ENCODE measurements around the gene SEC31A.
"Not testable (repeated sequence)": the region's sequence is repeated elsewhere in the genome, so short reads cannot be mapped to it uniquely, and the experiment has no call there.

The SEC31A gene

DNA sequence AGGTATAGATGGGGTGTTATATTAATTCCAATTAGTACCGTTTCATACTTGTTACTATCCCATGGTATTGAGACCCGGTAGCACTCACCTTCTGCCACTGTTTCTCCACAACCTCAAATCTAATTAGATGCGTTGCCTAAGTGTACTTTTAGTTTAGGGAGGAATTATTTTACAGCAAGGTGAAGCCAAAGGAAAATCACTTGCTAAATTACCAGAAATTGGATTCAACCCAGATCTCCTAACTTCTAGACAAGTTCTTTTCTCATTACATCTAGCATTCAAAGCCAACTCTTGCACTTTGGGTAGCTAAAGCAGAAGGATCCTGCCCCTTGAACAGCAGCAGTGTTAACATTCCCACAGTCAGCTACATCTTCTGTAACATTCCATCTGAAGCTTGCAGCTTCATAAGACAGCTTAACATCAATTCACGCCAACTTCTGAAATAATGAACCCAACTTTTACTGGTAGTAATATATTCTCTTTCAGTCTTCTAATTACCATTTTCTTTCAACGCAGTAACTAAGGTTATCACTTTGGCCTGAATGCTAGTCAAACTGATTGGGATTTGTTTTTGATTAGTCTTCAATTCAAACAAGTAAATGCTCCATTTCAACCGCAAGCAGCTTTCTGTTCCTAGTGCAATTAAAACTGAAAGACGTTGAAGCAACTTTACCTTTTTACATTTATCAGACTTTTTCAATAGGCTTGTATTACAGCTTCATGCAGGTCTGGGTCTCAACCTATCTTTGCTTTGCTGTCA lies 934 bp upstream of the SEC31A start:
- DNase-seq: peak; percentile 29

DNA sequence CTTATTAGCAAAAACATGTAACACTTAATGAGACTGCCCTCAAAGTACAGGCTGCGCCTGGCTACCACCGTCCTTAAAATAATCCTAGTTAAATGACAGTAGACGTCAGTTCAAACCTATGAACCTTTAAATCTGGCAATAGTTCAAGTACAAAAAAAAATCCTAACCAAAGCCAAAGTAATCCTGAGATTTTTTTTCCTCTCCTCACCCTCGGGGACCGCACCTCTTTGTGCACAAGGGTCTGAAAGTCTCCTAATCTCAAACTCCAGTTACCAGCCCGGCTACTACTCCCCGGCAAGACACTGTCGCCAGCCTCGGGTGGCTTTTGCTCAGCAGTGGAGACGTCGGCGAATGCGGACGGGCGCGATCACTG lies 439 bp downstream of the SEC31A start:
- no peak for DNase-seq

DNA sequence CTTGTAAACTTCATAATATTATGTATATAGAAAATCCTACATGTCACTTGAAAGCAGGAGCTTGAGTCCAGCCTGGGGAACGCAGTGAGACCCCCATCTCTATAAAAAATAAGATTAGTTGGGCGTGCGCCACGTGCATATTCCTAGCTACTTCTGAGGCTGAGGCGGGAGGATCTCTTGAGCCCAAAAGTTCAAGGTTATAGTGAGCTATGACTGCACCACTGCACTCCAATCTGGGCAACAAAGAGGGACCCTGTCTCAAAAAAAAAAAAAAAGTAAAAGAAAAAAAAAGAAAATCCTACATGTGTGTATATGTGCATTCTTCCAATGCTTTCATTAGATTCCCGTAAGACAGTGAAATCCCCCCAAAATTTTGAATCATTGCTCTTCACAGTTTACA lies 1.7 kb downstream of the SEC31A start:
- no peak for DNase-seq

DNA sequence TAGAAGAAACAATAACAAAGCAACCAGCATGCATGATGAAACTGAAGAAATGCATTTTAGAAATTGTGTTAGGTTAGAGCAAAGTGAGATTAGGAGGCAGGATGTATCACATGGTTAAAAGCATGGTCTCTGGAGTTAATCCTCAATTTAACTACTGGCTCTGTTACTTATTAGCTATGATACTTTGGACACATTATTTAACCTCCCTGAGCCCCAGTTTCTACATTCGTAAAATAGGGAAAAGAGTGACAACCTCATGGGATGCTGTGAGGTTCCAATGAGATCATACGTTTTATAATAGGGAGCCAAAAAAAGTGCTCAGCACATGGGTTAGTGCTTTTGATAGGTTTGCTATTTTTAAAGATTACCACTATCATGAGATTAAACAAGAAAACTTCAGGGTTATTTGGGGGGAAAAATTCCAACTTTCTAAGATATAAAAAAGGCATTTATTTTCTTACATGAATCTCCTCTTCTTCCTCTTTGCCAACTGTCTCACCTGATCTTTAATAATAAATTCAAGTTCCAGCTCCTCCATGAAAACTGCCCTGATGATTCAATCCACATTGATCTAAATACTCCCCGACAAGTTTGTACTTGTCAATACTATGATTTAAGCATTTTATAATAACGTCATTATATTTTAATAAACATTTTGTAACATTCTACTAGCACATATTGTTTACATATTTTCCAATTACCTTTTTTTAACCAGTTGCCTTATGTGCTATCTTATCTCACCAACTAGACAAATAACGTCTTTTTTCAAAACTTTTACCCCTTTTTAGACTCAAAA lies 4.6 kb downstream of the SEC31A start:
- DNase-seq: no peak

DNA sequence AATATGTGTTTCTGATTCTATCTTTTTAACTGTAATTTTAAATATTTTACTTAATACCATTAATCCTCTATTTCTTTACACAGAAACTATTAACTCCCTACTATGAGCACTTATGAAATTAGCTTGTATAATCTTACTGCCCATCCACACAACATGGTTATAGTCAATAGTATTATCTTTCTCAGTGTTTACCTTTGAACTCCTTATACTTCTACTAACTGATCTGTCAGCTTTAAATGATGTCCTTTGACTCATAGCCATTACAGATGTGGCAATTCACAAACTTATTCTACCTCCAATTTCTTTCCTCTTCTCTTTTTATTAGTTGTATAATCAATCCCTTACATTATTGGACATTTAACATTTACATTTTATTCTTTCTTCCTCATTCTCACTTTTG lies 5.5 kb downstream of the SEC31A start:
- no peak for DNase-seq

DNA sequence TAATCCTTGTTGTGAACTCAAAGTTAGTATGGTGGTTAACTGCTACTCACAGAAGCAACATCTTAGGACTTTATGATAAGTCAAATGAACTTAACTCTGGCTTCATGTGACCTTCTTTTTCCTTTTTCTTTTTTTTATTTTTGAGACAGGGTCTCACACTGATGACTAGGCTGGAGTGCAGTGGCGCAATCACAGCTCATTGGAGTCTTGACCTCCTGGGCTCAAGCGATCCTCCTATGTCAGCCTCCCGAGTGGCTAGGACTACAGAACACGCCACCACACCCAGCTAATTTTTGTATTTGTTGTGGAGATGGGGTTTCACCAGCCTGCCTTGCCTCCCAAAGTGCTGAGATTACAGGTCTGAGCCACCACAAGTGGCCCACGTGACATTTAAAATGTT lies 22.4 kb downstream of the SEC31A start:
- no peak for DNase-seq

DNA sequence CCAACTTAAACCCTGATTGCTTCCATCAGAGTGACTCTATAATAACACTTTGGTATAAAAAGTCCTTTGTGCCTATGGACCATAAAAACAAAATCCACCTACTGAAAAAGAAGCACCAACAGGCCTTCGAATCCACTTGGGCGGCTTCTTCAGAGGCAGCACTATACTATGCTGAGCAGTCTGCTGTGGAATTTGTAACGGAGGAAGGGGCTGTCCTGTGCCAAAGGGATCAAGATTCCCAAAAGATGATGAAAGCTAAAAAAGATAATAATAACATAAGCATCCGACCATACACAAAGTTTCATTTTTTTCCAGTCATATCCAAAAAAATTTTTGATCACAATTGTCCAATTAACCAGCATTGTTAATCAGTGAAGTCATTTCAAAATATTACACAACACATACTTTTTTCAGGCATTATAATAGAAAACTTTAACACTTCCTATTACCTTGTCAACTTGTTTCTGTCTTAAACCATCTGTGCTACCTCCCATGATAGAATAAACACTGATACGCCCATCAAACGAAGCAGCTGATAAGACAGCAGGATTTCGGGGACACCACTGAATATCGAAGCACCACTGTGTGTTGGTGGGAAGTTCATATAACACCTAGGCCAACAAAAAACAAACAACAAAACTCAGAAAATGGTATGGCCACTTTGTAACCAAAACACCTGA lies 24.1 kb downstream of the SEC31A start:
- no peak for DNase-seq

DNA sequence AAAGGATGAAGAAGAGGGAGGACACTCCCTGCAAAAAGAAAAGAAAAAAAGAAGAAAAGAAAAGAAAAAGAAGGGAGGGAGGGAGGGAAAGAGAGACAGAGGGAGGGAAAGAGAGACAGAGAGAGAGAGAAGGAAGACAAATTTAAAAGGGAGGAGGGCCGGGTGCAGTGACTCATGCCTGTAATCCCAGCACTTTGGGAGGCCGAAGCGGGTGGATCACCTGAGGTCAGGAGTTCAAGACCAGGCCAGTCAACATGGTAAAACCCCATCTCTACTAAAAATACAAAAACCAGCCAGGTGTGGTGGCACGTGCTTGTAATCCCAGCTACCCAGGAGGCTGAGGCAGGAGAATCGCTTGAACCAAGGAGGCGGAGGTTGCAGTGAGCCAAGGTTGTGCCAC lies 24.9 kb downstream of the SEC31A start:
- DNase-seq: not testable (repeated sequence)

DNA sequence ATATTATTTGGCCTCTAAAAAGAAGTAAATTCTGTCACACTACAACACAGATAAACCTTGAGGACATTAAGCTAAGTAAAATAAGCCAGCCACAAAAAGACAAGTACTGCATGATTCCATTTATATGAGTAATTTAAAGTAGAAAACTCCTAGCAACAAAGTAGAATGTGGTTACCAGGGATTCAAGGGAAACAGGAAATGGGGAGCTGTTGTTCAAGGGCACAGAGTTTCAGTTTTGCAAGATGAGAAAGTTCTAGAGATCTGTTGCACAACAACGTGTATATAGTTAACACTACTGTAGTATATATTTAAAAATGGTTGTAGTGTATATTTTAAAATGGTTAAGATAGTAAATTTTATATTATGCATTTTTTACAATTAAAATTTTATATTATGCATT lies 25.4 kb downstream of the SEC31A start:
- peak; percentile 58 for DNase-seq

DNA sequence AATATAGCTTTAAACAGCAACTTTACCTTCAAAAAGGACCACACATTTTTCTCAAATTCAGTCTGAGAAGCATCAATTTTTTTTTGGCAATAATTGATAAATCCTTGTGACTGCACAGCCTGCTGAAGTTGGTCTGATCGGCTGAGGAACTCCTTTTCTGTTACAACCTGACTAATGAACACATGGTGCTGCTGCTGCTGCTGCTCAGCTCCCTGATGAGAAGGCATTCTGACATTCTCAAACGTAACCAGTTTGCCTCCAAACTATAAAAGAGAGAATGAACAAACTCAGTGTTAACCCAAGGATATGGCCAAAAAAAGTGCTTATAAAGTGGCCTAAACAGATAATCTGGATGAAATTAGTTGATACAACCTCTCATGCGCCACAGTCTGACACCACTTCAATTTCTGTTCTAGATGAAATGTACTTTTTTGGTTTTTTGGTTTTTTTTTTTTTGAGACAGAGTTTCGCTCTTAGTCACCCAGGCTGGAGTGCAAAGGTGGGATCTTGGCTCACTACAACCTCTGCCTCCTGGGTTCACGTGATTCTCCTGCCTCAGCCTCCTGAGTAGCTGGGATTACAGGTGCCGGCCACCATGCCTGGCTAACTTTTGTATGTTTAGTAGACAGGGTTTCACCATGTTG lies 26.5 kb downstream of the SEC31A start:
- DNase-seq: no peak

DNA sequence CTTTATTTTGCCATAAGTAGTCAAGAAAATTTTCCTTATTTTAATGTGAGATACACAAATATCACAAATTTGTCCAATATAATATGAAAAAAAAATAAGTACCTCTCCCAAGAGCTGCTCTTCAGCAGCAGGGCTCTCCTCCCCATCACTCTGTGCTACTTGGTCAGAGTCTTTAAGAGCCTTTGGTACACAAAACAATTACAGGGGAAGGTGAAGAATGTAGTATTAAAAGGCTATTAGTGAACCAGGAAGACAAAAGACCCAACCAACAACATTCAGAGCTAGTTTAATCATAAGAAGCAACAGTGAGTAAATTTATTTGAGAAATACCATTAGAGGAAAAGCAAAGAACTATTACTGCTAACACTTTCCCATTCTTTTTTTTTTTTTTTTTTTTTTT lies 29.4 kb downstream of the SEC31A start:
- no peak for DNase-seq

DNA sequence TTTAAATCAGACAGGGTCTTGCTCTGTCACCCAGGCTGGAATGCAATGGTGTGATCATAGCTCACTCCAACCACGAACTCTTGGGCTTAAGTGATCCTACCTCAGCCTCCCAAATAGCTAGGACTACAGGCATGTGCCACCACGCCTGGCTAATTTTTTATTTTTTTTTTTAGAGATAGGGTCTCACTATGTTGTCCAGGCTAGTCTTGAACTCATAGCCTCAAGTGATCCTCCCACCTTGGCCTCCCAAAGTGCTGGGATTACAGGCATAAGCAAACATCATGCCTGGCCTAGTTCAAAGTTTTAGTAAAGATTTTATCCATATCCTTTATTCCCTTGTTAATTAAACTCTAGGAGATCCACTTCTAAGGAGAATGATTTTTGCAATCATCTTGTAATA lies 30.5 kb downstream of the SEC31A start:
- DNase-seq: not testable (repeated sequence)

DNA sequence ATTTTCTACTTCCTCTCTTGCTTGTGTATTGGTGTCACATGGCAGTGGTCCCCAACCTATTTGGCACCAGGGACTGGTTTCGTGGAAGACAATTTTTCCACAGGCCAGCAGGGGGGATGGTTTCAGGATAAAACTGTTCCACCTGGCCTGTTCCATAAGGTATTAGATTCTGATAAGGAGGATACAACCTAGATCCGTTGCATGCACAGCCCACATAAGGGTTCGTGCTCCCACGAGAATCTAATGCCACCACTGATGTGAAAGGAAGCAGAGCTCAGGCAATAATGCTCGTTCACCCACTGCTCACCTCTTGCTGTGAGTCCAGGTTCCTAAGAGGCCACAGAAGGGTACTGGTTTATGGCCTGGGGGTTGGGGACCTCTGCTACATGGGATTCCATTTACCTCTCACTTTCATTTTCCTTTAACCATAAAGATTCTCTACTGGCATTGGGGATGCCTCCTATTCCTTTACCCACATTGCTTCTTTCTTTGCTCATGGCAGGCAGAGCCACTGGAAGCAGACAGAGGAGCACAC lies 38.1 kb downstream of the SEC31A start:
- peak; percentile 5 for DNase-seq

DNA sequence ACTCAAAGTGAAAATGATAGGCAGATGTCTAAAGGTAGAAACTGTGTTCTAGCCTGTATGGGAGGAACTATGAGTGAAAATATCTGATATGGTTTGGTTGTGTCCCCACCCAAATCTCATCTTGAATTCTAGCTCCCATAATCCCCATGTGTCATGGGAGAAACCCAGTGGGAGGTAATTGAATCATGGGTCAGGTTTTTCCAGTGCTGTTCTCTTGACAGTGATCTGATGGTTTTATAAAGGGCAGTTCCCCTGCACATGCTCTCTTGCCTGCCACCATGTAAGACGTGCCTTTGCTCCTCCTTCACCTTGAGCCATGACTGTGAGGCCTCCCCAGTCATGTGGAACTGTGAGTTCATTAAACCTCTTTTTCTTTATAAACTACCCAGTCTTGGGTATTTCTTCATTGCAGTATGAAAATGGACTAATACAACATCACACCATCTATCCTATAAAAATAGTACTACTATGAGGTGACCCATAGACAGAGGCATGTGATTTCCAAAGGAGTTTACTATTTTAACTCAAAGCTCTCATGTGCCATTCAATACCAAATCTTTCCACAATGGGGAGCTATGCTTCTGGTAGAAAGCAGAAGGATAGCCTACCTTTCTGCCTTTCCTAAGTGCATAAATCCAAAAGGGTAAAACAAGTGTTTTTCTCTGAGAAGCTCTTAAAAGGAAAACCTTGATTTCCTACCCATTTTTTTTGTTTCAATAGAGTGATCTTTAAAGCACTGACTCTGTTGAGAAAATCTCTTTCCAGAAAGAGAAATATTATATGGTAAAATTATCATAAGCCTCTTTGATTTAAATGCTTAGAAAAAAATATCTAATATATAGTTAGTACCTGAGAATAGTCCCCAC lies 38.8 kb downstream of the SEC31A start:
- DNase-seq: peak; percentile 71

DNA sequence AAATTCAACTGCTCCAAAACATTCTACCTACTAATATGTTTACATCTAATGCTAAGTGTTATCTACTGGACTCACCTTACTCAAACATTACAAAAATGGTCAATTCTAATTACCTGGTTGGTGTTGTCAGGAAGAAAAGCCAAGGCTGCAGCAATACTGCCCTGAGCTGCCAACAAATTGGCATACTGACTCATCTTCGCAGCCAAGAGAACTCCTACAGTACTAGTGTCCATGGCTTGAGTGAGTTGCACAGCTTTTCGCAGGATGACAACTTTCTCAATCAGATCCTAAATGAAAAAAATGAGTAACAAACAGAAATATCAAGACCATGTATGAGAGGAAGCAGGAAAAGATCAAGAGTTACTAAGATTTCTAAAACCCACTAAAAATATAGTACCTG lies 39.6 kb downstream of the SEC31A start:
- no peak for DNase-seq

DNA sequence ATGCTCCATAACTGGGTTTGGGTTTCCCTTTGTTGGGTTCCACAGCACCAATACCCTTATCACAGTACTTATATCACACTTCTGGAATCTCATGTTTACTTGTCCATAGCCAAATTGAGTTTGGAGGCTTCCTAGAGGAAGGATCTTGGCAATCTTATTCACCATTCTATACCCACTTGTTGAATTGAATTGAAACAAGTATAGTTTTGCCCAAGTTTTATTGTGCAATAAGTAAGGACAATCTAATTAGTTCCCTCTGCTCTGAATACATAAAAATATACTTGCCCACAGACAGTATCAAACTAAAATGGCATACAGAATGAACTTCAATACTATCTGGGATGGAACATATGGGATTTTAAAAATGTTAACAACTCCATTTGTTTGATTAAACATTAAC lies 40.3 kb downstream of the SEC31A start:
- DNase-seq: no peak

DNA sequence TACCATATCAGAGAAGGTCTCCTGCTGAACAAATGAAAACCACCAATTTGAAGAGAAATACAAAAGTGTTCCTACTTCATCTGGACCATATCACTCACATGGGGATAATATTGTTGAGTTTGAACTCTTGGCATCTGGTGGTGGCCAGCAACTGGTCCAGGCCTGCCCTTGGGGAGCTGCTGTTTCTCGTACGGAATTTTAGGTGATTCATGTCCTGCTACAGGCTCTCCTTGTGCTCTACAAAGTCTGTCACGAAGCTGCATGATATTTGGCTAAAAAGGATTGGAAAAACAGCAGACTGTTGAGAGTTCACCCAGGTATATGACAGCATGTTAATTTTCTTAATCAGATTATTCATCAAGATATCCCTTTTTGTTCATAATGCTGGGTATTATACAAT lies 42.2 kb downstream of the SEC31A start:
- DNase-seq: no peak

DNA sequence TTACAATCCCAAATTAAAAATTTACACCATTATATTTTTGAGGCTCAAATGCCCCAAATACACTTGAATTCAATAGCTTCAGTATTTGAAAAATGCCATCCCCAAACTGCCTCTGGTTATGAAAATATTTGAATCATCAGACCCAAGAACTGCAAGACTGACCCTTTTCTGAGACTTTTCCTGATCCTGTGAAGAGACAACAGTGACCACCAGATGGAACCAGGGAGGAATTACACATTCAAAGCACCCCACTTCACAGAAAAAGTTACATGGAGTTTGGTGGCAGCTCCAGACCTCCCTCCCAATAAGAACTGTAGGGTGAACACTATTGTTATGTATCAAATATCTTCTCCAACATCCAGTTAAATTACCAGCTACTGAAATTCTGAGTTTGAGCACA lies 48.4 kb downstream of the SEC31A start:
- peak; percentile 51 for DNase-seq

DNA sequence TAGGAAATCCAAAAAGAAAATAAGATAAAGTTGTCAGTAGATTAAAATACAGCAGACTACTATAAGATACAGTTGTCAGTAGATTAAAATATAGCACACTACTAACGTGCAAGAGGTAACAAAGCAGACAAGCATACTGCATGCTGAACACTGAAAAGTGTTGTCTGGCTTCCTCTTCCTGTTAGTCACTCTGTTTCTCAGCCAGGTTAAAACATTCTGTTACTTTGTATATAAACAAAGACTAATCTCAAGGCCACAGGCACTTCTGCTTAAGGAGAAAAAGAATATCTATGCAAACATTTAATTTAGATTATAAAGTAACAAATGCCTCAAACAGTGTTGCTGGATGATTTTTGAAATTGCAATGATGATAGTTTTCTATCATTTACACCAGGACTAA lies 51.3 kb downstream of the SEC31A start:
- peak; percentile 15 for DNase-seq

DNA sequence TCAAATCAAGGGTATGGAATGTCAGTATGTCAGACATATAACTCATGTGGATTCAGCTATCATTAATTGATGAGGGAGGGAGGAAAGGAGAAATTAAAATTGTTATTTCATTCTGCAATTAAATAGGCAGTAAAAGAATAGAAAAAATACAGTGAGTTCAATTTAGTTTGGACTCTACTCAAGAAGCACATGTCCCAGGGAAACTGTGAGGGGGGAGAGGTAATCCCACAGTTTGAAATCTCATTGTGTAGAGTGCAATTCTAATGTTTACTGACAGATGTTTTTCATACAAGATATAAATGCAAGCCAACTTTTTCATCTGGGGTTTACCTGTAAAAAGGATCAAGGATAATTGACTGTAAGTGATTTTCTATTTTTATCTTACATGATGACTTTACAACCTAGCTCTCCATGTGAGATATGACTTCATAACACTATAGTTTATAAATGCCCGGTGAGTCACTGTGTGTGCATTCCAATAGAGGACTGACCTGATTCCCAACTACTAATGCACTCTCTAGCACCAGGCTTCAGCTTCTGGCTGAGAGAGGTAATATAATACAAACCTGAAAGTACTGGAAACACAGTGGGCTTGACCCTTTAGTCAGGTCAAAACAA lies 57.1 kb downstream of the SEC31A start:
- no peak for DNase-seq

DNA sequence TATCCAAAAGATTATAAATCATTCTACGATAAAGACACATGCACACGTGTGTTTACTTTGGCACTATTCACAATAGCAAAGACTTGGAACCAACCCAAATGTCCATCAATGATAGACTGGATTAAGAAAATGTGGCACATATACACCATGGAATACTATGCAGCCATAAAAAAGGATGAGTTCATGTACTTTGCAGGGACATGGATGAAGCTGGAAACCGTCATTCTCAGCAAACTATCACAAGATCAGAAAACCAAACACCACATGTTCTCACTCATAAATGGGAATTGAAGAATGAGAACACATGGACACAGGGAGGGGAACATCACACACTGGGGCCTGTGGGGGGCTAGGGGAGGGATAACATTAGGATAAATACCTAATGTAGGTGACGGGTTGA lies 57.9 kb downstream of the SEC31A start:
- DNase-seq: not testable (repeated sequence)

DNA sequence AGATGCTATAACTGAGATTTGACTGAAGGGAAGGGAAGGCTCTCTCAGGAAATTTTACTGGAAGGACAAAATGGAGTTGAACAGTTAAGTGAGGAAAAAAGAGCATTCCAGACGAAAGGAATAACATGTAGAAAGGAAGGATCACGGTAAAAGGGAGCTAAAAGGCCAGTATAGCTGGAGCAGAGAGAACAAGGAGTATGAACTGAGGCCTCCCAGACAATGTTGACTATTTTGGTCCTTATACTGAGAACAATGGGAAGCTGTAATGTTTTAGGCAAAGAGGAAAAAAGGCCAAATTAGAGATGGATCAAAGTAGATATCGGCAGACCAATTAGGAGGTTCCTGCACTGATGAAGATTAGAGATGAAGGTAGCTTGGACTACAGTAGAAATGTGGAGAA lies 65.5 kb downstream of the SEC31A start:
- DNase-seq: no peak

Measured in hematopoietic multipotent progenitor cell treated with erythropoietin and hydrocortisone succinate and interleukin-3 and kit ligand, for 6 days (in vitro differentiated cells).